Neural cell (in vitro differentiated cells): Measurements from ENCODE around the gene C10orf143. TPM values are rescaled to one million over a fixed set of nuclear protein-coding genes. Genes with fewer than 3 reads are reported as not detected.

ENCODE experiments used
- H2AFZ ChIP-seq: fragments of 200-600, 300-800 bp; sonication (generic), shearing (Covaris generic); 2 replicates; pipeline ENCODE4 v1.6.0; 2014; ENCODE audit warnings: low read depth, mild to moderate bottlenecking, antibody characterized with exemption, low read length, moderate library complexity
- H3F3A ChIP-seq: fragments of 200-600 bp; shearing (Covaris generic); 2 replicates; pipeline ENCODE4 v1.6.1; 2016; ENCODE audit warnings: mild to moderate bottlenecking, moderate library complexity, mixed read lengths, antibody characterized with exemption, low read length; ENCODE audit not compliant: insufficient read depth, poor library complexity, severe bottlenecking
- H3K27ac ChIP-seq: fragments of 200-600, 300-800 bp; sonication (generic), shearing (Covaris generic); 2 replicates; pipeline ENCODE4 v1.5.1; 2014; ENCODE audit warnings: mild to moderate bottlenecking, low read length, moderate library complexity
- H3K27me3 ChIP-seq: fragments of 300-800, 200-600 bp; sonication (generic), shearing (Covaris generic); 2 replicates; pipeline ENCODE4 v1.6.0; 2014; ENCODE audit warnings: mild to moderate bottlenecking, low read depth, low read length, moderate library complexity; ENCODE audit not compliant: insufficient read depth
- H3K36me3 ChIP-seq: fragments of 300-800, 200-600 bp; sonication (generic), shearing (Covaris generic); 2 replicates; pipeline ENCODE4 v1.5.1; 2014; ENCODE audit warnings: mild to moderate bottlenecking, antibody characterized with exemption, low read length, moderate library complexity; ENCODE audit not compliant: insufficient read depth
- H3K4me2 ChIP-seq: fragments of 300-800, 200-600 bp; sonication (generic), shearing (Covaris generic); 2 replicates; pipeline ENCODE4 v1.6.0; 2014; ENCODE audit warnings: mild to moderate bottlenecking, low read length
- H3K4me3 ChIP-seq: fragments of 300-800, 200-600 bp; sonication (generic), shearing (Covaris generic); 2 replicates; pipeline ENCODE4 v1.5.1; 2014; ENCODE audit warnings: mild to moderate bottlenecking, low read length, moderate library complexity
- H3K79me2 ChIP-seq: fragments of 200-600 bp; shearing (Covaris generic); replicated peaks from 2 replicates; pipeline ENCODE4 v1.6.0; 2014; ENCODE audit warnings: mild to moderate bottlenecking, low read length, moderate library complexity; ENCODE audit not compliant: insufficient read depth
- H3K9ac ChIP-seq: fragments of 300-800, 200-600 bp; sonication (generic), shearing (Covaris generic); 2 replicates; pipeline ENCODE4 v1.6.1; 2016; ENCODE audit warnings: mild to moderate bottlenecking, low read length, mixed read lengths
- H3K9me2 ChIP-seq: fragments of 200-600 bp; shearing (Covaris generic); 2 replicates; pipeline ENCODE4 v1.6.1; 2016; ENCODE audit warnings: mild to moderate bottlenecking, low read length, mixed read lengths; ENCODE audit not compliant: insufficient read depth
- H3K9me3 ChIP-seq: fragments of 200-600, 300-800 bp; sonication (generic), shearing (Covaris generic); 2 replicates; pipeline ENCODE4 v1.6.1; 2016; ENCODE audit warnings: mild to moderate bottlenecking, mixed run types, low read length, moderate library complexity, mixed read lengths
- H4K20me1 ChIP-seq: fragments of 200-600 bp; shearing (Covaris generic); 2 replicates; pipeline ENCODE4 v1.6.1; 2016; ENCODE audit warnings: mild to moderate bottlenecking, mixed run types; ENCODE audit not compliant: insufficient read depth
- CTCF ChIP-seq: fragments of 450-650 bp; IDR thresholded peaks from 2 replicates; pipeline ENCODE4 v1.5.1; 2014; ENCODE audit warnings: antibody characterized with exemption, mild to moderate bottlenecking, moderate library complexity; ENCODE audit not compliant: poor library complexity, severe bottlenecking
- EP300 ChIP-seq: fragments of 450-650 bp; conservative IDR thresholded peaks from 2 replicates; pipeline ENCODE4 v1.6.1; 2014; ENCODE audit warnings: antibody characterized with exemption, mild to moderate bottlenecking, moderate library complexity; ENCODE audit not compliant: poor library complexity, severe bottlenecking
- EZH2 ChIP-seq: fragments of 200-600, 300-800 bp; shearing (Covaris generic), sonication (generic); IDR thresholded peaks from 2 replicates; pipeline ENCODE4 v1.6.1; 2014; ENCODE audit warnings: antibody characterized with exemption, low read length, borderline replicate concordance, mild to moderate bottlenecking; ENCODE audit not compliant: insufficient read depth, poor library complexity, severe bottlenecking
- MXI1 ChIP-seq: fragments of 450-650 bp; conservative IDR thresholded peaks from 2 replicates; pipeline ENCODE4 v1.6.1; 2014; ENCODE audit warnings: antibody characterized with exemption, mild to moderate bottlenecking; ENCODE audit not compliant: poor library complexity, severe bottlenecking
- POLR2AphosphoS5 ChIP-seq: IDR thresholded peaks from 2 replicates; pipeline ENCODE4 v1.6.1; 2012
- RAD21 ChIP-seq: fragments of 450-650 bp; conservative IDR thresholded peaks from 2 replicates; pipeline ENCODE4 v1.6.1; 2014; ENCODE audit warnings: antibody characterized with exemption, mild to moderate bottlenecking, moderate library complexity
- REST ChIP-seq: IDR thresholded peaks from 2 replicates; pipeline ENCODE4 v1.6.1; 2012; ENCODE audit warnings: borderline replicate concordance
- SMC3 ChIP-seq: fragments of 450-650 bp; conservative IDR thresholded peaks from 2 replicates; pipeline ENCODE4 v1.6.1; 2014; ENCODE audit warnings: antibody characterized with exemption, mild to moderate bottlenecking, moderate library complexity; ENCODE audit not compliant: poor library complexity
- TAF1 ChIP-seq: IDR thresholded peaks from 2 replicates; pipeline ENCODE4 v1.6.1; 2012; ENCODE audit warnings: low read depth
- polyA plus RNA-seq: library from polyadenylated mRNA; depleted of rRNA; stranded (reverse); fragments of >200 nt; gene quantifications from 2 replicates; pipeline ENCODE4 v1.2.3, GENCODE V29; 2014

The C10orf143 gene
- polyA plus RNA-seq, 1 donor from 2014 or later: 1.4 TPM

- TF ChIP-seq POLR2AphosphoS5: no peak
- no peak for TF ChIP-seq EP300
- TF ChIP-seq RAD21: no peak
- no peak for TF ChIP-seq MXI1
- no peak for TF ChIP-seq REST
- no peak for TF ChIP-seq TAF1
- TF ChIP-seq SMC3: no peak
- no peak for TF ChIP-seq EZH2
- TF ChIP-seq CTCF: no peak
- Histone ChIP-seq H3K9me2 (no peaks in the 10 kb centered on the region), H4K20me1 (no peaks in the 10 kb centered on the region), H3K9ac (no peak overlapping the region), H3F3A (no peaks in the 10 kb centered on the region), H3K79me2 (no peaks in the 10 kb centered on the region), H3K27ac (no peak overlapping the region), H3K9me3 (no peaks in the 10 kb centered on the region), H2AFZ (no peak overlapping the region), H3K27me3 (no peaks in the 10 kb centered on the region), H3K4me2 (no peak overlapping the region), H3K4me3 (no peak overlapping the region), H3K36me3 (no peaks in the 10 kb centered on the region)
Measured at GRCh38 chr10:130044067-130045061, 66.3 kb downstream of the C10orf143 start.

- H3K79me2 ChIP-seq: no peaks in the 10 kb centered on the region
- H2AFZ ChIP-seq: no peak overlapping the region
- H3K9ac ChIP-seq: no peak overlapping the region
- H3K4me2 ChIP-seq: no peak overlapping the region
- H3K4me3 ChIP-seq: no peak overlapping the region
- H3K27ac ChIP-seq: no peak overlapping the region
- no peaks in the 10 kb centered on the region for H4K20me1 ChIP-seq
- no peaks in the 10 kb centered on the region for H3K9me3 ChIP-seq
- H3F3A ChIP-seq: no peaks in the 10 kb centered on the region
- H3K27me3 ChIP-seq: no peaks in the 10 kb centered on the region
- H3K9me2 ChIP-seq: no peaks in the 10 kb centered on the region
- H3K36me3 ChIP-seq: no peaks in the 10 kb centered on the region
- no peak for TF ChIP-seq EZH2
Measured at GRCh38 chr10:130043491-130043890, 67.1 kb downstream of the C10orf143 start.
